Esophagus muscularis mucosa (tissue), 3 donors: ENCODE measurements around the gene ZBTB32.

ENCODE experiments used
- CTCF ChIP-seq, 3 experiments: fragments of 200-600 bp in 2 of 3; fragments of 450-650 bp in 1 of 3; sonication (generic) in 2 of 3; IDR thresholded peaks; one replicate each; pipeline ENCODE4 v1.5.1; 2017 to 2019; ENCODE audit warnings: antibody characterized with exemption in 3 of 3, mild to moderate bottlenecking in 2 of 3, moderate library complexity in 1 of 3
- POLR2A ChIP-seq: fragments of 450-650 bp; IDR thresholded peaks from one replicate; pipeline ENCODE4 v1.6.1; 2017; ENCODE audit warnings: antibody characterized with exemption, moderate library complexity, mild to moderate bottlenecking, low read depth
- POLR2AphosphoS5 ChIP-seq, 2 donors: sonication (generic); formaldehyde crosslinking; IDR thresholded peaks; one replicate each; pipeline ENCODE4 v1.6.1; 2017; ENCODE audit warnings: antibody characterized with exemption in 2 of 2

DNA sequence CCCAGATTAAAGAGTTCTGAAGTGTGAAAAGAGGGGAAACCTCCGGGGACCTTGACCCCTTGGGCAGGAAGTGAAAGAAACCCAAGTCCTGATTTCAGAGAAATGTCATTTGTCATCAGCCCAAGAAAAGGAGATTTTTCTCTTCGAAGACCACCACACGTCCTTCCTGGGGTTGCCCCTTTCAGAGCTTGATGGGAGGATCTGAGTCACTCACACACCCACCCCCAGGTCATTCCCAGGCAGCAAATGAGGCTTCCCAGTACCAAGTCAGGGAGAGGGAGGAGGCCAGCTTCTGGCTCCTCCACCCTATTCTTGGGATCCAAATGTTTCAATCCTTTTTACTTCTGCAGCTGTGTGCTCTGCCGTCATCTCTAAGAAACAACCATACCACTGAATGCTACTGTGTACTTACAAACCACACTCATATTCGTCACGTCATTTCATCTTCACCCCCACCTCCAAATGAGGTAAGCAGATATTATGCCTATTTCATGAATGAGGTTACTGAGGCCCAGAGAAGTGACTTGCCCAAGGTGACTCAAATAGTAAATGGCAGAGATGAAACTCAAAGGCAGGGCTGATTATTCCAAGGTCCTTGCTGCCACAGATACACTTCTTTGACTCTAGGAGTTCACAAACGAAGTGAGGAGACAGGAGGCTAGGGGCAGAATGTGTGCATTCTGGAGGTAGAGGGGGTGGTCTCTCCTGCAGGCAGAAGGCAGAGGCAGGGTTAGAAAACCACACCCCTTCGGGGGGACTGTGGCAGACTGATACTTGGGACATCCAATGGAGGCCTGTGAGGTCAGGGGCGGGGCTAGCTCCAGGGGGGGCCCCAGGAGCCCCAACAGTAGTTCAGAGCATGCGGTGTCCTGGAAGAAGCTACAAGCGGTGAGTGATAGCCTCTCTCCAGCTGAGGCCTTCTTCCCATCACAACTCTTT lies 8.5 kb downstream of the ZBTB32 start:
- TF ChIP-seq POLR2A (no peak), CTCF (IDR thresholded peaks at IDR 0.05) (no peak), POLR2AphosphoS5 (IDR thresholded peaks at IDR 0.05) (no peak)
